Uterus (tissue), 2 donors: Measurements from ENCODE around the gene SH3PXD2A.

Experiments used
- CTCF ChIP-seq, 4 experiments: fragments of 200-600 bp in 2 of 4; fragments of 450-650 bp in 2 of 4; sonication (generic) in 2 of 4; IDR thresholded peaks; one replicate each; pipeline ENCODE4 v1.5.1; 2016 to 2019; ENCODE audit warnings: antibody characterized with exemption in 4 of 4, mild to moderate bottlenecking in 2 of 4, moderate library complexity in 1 of 4
- POLR2A ChIP-seq, 2 donors: fragments of 450-650 bp; IDR thresholded peaks; one replicate each; pipeline ENCODE4 v1.6.1; 2016; ENCODE audit warnings: antibody characterized with exemption in 2 of 2, mild to moderate bottlenecking in 1 of 2, moderate library complexity in 1 of 2

DNA sequence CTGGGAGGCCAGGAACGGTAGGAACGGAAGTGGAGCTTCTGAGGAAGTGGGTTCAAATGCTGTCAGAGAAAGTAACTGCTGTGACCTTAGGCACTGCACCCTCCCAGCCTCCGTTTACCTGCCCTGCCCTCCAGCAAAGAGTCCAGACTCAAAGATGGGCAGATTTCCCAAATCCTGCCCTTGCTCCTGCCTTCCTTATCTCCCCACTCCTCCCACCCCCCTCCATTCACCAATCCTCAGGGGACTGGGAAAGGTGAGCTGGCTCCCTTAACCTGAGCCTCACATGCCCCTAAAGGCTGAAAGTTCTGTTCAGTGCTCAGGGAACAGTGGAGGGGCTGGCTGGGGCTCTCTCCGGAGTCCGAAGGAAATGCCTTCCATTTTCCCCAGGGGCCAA, 161.6 kb downstream of the SH3PXD2A start:
- TF ChIP-seq CTCF (IDR thresholded peaks at IDR 0.05) (no peak), POLR2A (IDR thresholded peaks at IDR 0.05) (no peak)
